ENCODE measurements around the gene VAT1L.

DNA sequence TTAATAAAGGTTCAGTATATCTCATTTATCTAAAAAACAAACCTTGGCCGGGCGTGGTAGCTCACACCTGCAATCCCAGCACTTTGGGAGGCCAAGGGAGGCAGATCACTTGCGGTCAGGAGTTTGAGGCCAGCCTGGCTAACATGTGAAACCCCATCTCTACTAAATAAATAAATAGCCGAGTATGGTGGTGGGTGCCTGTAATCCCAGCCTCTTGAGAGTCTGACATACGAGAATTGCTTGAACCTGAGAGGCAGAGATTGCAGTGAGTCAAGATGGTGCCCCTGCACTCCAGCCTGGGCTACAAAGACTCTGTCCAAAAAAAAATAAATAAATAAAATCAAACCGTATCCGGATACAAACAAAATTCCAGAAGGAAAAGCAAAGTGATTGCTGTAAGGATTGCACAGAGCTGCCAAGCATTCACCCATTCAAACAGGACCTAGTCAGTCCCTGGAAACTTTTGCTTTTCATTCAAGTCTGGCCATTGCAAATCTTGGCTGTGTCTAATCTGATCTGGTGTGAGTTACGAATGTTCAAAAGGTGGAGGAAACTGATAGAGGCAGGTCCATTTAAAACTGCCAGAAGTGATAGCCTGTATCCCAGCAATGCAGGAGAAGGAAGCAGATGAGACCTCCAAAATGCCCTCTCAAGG is 131.5 kb downstream of the VAT1L start:
- TF ChIP-seq RAD21 (IDR thresholded peaks at IDR 0.05; ENCODE audit: low read depth) (no peak), EZH2 (IDR thresholded peaks at IDR 0.05) (no peak), ZNF274 (IDR thresholded peaks at IDR 0.05; ENCODE audit: low read depth, low read length) (no peak), POLR2A (IDR thresholded peaks at IDR 0.05; ENCODE audit: borderline replicate concordance, extremely low read depth, insufficient read depth, insufficient read length) (no peak), POLR2AphosphoS5 (IDR thresholded peaks at IDR 0.05; ENCODE audit: low read depth, low read length) (no peak), SIN3A (IDR thresholded peaks at IDR 0.05; ENCODE audit: low read depth) (no peak), JUND (IDR thresholded peaks at IDR 0.05) (no peak), CTCF (IDR thresholded peaks at IDR 0.05 in 2 of 3, conservative IDR thresholded peaks at IDR 0.05 in 1 of 3; ENCODE audit: borderline replicate concordance in 1 of 3, insufficient read depth in 1 of 3, low read depth in 2 of 3, low read length in 2 of 3) (no peak), FOSL1 (IDR thresholded peaks at IDR 0.05; ENCODE audit: low read depth) (no peak)
- TF ChIP-seq, protein P1, sequence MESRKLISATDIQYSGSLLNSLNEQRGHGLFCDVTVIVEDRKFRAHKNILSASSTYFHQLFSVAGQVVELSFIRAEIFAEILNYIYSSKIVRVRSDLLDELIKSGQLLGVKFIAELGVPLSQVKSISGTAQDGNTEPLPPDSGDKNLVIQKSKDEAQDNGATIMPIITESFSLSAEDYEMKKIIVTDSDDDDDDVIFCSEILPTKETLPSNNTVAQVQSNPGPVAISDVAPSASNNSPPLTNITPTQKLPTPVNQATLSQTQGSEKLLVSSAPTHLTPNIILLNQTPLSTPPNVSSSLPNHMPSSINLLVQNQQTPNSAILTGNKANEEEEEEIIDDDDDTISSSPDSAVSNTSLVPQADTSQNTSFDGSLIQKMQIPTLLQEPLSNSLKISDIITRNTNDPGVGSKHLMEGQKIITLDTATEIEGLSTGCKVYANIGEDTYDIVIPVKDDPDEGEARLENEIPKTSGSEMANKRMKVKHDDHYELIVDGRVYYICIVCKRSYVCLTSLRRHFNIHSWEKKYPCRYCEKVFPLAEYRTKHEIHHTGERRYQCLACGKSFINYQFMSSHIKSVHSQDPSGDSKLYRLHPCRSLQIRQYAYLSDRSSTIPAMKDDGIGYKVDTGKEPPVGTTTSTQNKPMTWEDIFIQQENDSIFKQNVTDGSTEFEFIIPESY (IDR thresholded peaks at IDR 0.05; ENCODE audit: extremely low read depth, insufficient replicate concordance, low read length): no peak
